ENCODE results near the gene EXOC2. TPM values are rescaled to one million over a fixed set of nuclear protein-coding genes. Genes with fewer than 3 reads are reported as not detected.

Gene EXOC2
- total and polyA plus RNA-seq, 10 of the 15 experiments (the other 5 are each of a cell fraction or from before 2014, with no cell fraction given): 8.7 to 32.8 (median 20.7) TPM

DNA sequence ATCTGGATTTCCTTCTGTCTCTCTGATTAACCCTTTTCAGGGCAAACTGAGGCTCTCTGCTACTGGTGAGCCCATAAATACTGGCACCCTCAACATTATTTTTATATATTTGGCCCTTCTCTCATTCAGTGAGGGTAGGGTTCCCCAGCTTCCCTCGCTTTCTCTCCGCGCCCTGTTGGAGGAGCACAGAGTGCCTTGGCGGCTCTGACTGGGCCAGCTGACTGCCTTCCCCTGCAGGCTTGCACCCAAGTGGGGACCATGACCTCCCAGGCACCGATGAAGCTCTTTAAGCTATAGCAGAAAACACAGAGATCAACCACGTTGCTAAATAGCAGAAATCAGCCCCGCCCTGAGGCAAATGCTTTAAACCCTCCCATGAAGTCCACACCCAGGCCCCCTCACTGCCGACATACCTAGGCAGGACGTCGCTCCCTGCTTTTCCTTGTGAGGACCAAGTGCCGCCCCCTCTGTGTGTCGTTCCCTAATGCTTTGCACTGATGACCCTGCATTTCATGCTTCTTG is 141.0 kb downstream of the EXOC2 start (continued):
- TF ChIP-seq CEBPZ (IDR thresholded peaks at IDR 0.05; ENCODE audit: low read depth, low read length): no peak
- no peak for TF ChIP-seq SUPT20H (IDR thresholded peaks at IDR 0.05; ENCODE audit: borderline replicate concordance, control insufficient read depth, low read depth, low read length)
- no peak for TF ChIP-seq ZSCAN29 (IDR thresholded peaks at IDR 0.05)
- no peak for TF ChIP-seq ESRRA (IDR thresholded peaks at IDR 0.05; ENCODE audit: low read length)
- TF ChIP-seq POLR2AphosphoS2 (IDR thresholded peaks at IDR 0.05; ENCODE audit: low read depth, low read length): no peak
- TF ChIP-seq E2F8 (IDR thresholded peaks at IDR 0.05; ENCODE audit: low read depth, partially characterized antibody): no peak
